Measurements from ENCODE around the gene DRICH1.

GRCh38 chr22:23657727-23658126, 25.6 kb upstream of the DRICH1 start:
- TF ChIP-seq CTCF (conservative IDR thresholded peaks at IDR 0.05; ENCODE audit: low read length) (no peak), EZH2phosphoT487 (IDR thresholded peaks at IDR 0.05; ENCODE audit: borderline replicate concordance, low read depth, low read length) (no peak)

Data from OCI-LY7 (cell line).